ENCODE measurements around the gene HEATR5A. TPM values are rescaled to one million over a fixed set of nuclear protein-coding genes. Genes with fewer than 3 reads are reported as not detected.

The HEATR5A gene
- total and polyA plus RNA-seq, 2 of the 13 experiments (the other 11 are each of a cell fraction or from before 2014, with no cell fraction given), result 36.4 to 105 TPM

GRCh38 chr14:31456841-31457664 lies 36.7 kb upstream of the HEATR5A start, which contains the start of gene DTD2 (continued):
- TF ChIP-seq ZFP90 (CRISPR knock-in tag; IDR thresholded peaks at IDR 0.05; ENCODE audit: borderline replicate concordance), result peak; percentile 100
- peak; percentile 100 for TF ChIP-seq ZFP41 (CRISPR knock-in tag; IDR thresholded peaks at IDR 0.05; ENCODE audit: borderline replicate concordance)
- TF ChIP-seq, protein P1, sequence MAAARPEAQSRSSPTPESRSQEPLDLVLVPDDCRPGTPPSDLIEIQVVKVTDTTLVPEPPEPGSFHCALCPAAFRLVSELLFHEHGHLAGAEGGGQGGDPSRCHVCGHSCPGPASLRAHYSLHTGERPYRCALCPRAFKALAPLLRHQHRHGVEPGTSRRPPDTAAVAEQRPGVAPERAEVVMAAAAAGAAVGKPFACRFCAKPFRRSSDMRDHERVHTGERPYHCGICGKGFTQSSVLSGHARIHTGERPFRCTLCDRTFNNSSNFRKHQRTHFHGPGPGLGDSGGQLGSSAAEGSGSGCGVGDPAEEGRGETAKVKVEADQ (CRISPR knock-in tag; IDR thresholded peaks at IDR 0.05; ENCODE audit: borderline replicate concordance), result peak; percentile 100
- TF ChIP-seq ZNF180 (CRISPR knock-in tag; IDR thresholded peaks at IDR 0.05; ENCODE audit: borderline replicate concordance, low read depth), result peak; percentile 98
- TF ChIP-seq THAP8 (CRISPR knock-in tag; IDR thresholded peaks at IDR 0.05; ENCODE audit: borderline replicate concordance), result peak; percentile 96
- TF ChIP-seq, protein P2, sequence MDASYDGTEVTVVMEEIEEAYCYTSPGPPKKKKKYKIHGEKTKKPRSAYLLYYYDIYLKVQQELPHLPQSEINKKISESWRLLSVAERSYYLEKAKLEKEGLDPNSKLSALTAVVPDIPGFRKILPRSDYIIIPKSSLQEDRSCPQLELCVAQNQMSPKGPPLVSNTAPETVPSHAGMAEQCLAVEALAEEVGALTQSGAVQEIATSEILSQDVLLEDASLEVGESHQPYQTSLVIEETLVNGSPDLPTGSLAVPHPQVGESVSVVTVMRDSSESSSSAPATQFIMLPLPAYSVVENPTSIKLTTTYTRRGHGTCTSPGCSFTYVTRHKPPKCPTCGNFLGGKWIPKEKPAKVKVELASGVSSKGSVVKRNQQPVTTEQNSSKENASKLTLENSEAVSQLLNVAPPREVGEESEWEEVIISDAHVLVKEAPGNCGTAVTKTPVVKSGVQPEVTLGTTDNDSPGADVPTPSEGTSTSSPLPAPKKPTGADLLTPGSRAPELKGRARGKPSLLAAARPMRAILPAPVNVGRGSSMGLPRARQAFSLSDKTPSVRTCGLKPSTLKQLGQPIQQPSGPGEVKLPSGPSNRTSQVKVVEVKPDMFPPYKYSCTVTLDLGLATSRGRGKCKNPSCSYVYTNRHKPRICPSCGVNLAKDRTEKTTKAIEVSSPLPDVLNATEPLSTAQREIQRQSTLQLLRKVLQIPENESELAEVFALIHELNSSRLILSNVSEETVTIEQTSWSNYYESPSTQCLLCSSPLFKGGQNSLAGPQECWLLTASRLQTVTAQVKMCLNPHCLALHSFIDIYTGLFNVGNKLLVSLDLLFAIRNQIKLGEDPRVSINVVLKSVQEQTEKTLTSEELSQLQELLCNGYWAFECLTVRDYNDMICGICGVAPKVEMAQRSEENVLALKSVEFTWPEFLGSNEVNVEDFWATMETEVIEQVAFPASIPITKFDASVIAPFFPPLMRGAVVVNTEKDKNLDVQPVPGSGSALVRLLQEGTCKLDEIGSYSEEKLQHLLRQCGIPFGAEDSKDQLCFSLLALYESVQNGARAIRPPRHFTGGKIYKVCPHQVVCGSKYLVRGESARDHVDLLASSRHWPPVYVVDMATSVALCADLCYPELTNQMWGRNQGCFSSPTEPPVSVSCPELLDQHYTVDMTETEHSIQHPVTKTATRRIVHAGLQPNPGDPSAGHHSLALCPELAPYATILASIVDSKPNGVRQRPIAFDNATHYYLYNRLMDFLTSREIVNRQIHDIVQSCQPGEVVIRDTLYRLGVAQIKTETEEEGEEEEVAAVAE (CRISPR knock-in tag; IDR thresholded peaks at IDR 0.05; ENCODE audit: borderline replicate concordance), result peak; percentile 97
- peak; percentile 100 for TF ChIP-seq RBFOX2 (IDR thresholded peaks at IDR 0.05; ENCODE audit: low read depth, low read length)
- no peak for TF ChIP-seq RFX1 (IDR thresholded peaks at IDR 0.05)
- no peak for TF ChIP-seq NFE2L2 (IDR thresholded peaks at IDR 0.05; ENCODE audit: low read length)
- peak; percentile 20; the same call in 1 of the 2 replicates for TF ChIP-seq SSRP1 (CRISPR knock-in tag; IDR thresholded peaks at IDR 0.05)
- peak; percentile 98; the same call in 1 of the 2 replicates for TF ChIP-seq ZNF484 (CRISPR knock-in tag; IDR thresholded peaks at IDR 0.05; ENCODE audit: borderline replicate concordance, low read depth)
- TF ChIP-seq PREB (CRISPR knock-in tag; IDR thresholded peaks at IDR 0.05), result peak; percentile 97
- TF ChIP-seq ZNF460 (CRISPR knock-in tag; IDR thresholded peaks at IDR 0.05; ENCODE audit: borderline replicate concordance), result peak; percentile 77; the same call in 1 of the 2 replicates
- TF ChIP-seq, protein P3, sequence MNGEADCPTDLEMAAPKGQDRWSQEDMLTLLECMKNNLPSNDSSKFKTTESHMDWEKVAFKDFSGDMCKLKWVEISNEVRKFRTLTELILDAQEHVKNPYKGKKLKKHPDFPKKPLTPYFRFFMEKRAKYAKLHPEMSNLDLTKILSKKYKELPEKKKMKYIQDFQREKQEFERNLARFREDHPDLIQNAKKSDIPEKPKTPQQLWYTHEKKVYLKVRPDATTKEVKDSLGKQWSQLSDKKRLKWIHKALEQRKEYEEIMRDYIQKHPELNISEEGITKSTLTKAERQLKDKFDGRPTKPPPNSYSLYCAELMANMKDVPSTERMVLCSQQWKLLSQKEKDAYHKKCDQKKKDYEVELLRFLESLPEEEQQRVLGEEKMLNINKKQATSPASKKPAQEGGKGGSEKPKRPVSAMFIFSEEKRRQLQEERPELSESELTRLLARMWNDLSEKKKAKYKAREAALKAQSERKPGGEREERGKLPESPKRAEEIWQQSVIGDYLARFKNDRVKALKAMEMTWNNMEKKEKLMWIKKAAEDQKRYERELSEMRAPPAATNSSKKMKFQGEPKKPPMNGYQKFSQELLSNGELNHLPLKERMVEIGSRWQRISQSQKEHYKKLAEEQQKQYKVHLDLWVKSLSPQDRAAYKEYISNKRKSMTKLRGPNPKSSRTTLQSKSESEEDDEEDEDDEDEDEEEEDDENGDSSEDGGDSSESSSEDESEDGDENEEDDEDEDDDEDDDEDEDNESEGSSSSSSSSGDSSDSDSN (CRISPR knock-in tag; IDR thresholded peaks at IDR 0.05), result peak; percentile 100
- peak; percentile 98 for TF ChIP-seq ZMYM3 (CRISPR knock-in tag; IDR thresholded peaks at IDR 0.05)
- TF ChIP-seq SIN3B (IDR thresholded peaks at IDR 0.05; ENCODE audit: low read length), result 0 out of 2 replicates have a peak, but pooled peaks have one; percentile 57
- TF ChIP-seq ZNF605 (CRISPR knock-in tag; IDR thresholded peaks at IDR 0.05), result peak; percentile 100
- TF ChIP-seq, protein P4, sequence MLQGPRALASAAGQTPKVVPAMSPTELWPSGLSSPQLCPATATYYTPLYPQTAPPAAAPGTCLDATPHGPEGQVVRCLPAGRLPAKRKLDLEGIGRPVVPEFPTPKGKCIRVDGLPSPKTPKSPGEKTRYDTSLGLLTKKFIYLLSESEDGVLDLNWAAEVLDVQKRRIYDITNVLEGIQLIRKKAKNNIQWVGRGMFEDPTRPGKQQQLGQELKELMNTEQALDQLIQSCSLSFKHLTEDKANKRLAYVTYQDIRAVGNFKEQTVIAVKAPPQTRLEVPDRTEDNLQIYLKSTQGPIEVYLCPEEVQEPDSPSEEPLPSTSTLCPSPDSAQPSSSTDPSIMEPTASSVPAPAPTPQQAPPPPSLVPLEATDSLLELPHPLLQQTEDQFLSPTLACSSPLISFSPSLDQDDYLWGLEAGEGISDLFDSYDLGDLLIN (CRISPR knock-in tag; IDR thresholded peaks at IDR 0.05; ENCODE audit: borderline replicate concordance), result peak; percentile 93; the same call in 1 of the 2 replicates
